ENCODE results near the gene TXNRD1. TPM values are rescaled to one million over a fixed set of nuclear protein-coding genes. Genes with fewer than 3 reads are reported as not detected.
A peak's percentile ranks its signal among the peaks of the same experiment; 100 is the strongest.

TXNRD1 gene
- total and polyA plus RNA-seq, 2 of the 8 experiments (the other 6 are each of a cell fraction or from before 2014, with no cell fraction given) = 56.8 to 127 TPM

- H2BK5ac ChIP-seq (ENCODE audit: low read depth, low read length) = no peak overlapping the region
- no peak overlapping the region for H2BK120ac ChIP-seq (replicated peaks; ENCODE audit: low read depth, low read length)
- FAIRE-seq = no peak
- H3K23me2 ChIP-seq (ENCODE audit: low read depth, low read length) = peaks cover 3% of the 10 kb centered on the region
- H3K9me3 ChIP-seq (ENCODE audit: insufficient read depth in 2 of 2, low read depth in 1 of 2, low read length in 1 of 2) = no peaks in the 10 kb centered on the region
- H2BK20ac ChIP-seq (ENCODE audit: low read length) = no peak overlapping the region
- H2AFZ ChIP-seq (ENCODE audit: low read length) = no peak overlapping the region
- no peak for DNase-seq (ENCODE audit: low read depth in 1 of 2, low spot score in 2 of 2)
- H3K79me2 ChIP-seq (ENCODE audit: control insufficient read depth in 1 of 2, insufficient read depth in 2 of 2, low read length in 2 of 2) = peaks cover 8 to 71% of the 10 kb centered on the region in 2 experiments
- no peak overlapping the region for H4K91ac ChIP-seq (replicated peaks; ENCODE audit: insufficient read length, low read length)
- H3K27me3 ChIP-seq (replicated peaks in 1 of 4; ENCODE audit: control insufficient read depth in 3 of 4, extremely low read depth in 1 of 4, insufficient read depth in 3 of 4, low read length in 3 of 4) = no peaks in the 10 kb centered on the region
- no peak overlapping the region for H3K18ac ChIP-seq (ENCODE audit: extremely low read depth, low read length)
- no peak overlapping the region for H3K14ac ChIP-seq (ENCODE audit: insufficient read length)
- no peak overlapping the region for H3K4me3 ChIP-seq (ENCODE audit: extremely low read depth in 1 of 4, insufficient read depth in 2 of 4, low read depth in 3 of 4, low read length in 4 of 4)
- peaks cover 4 to 17% (median 5%) of the 10 kb centered on the region in 4 experiments for H3K4me1 ChIP-seq (replicated peaks in 1 of 4; ENCODE audit: control insufficient read depth in 3 of 4, insufficient read depth in 4 of 4, low read length in 3 of 4)
- H3K4ac ChIP-seq (replicated peaks; ENCODE audit: insufficient read length, low read depth, low read length) = no peak overlapping the region
- H3K79me1 ChIP-seq (ENCODE audit: low read depth, low read length) = no peaks in the 10 kb centered on the region
- H3K4me2 ChIP-seq (ENCODE audit: insufficient read depth in 1 of 2, low read depth in 2 of 2, low read length in 2 of 2) = peak overlapping the region in 1 of 2 experiments; percentile 87; a peak in 1 of 4 replicates
- H2BK15ac ChIP-seq (ENCODE audit: low read length) = no peak overlapping the region
- H4K8ac ChIP-seq (ENCODE audit: extremely low read depth, insufficient read depth, low read length) = no peak overlapping the region
- ChIA-PET CTCF (ENCODE audit: partially characterized antibody) (interaction anchor here (0.6 to 9.9 kb wide), 4 partner anchors 58 to 409 kb away, joined by 3 to 75 read pairs (median 12); partner anchors contain the start of gene TXNRD1), POLR2A (ENCODE audit: partially characterized antibody) (interaction anchor here (0.6 to 4.3 kb wide), 4 partner anchors 9 to 235 kb away, joined by 3 to 37 read pairs (median 6); no protein-coding TSS in a partner anchor)
- H4K5ac ChIP-seq (ENCODE audit: insufficient read length, low read depth, low read length) = no peak overlapping the region
- peaks cover 6 to 8% of the 10 kb centered on the region in 2 experiments for H4K20me1 ChIP-seq (replicated peaks in 1 of 2; ENCODE audit: control insufficient read depth in 1 of 2, insufficient read depth in 2 of 2, low read length in 2 of 2)
- peaks cover 4 to 24% (median 7%) of the 10 kb centered on the region in 4 experiments; a peak in 6 of 8 replicates for H3K36me3 ChIP-seq (ENCODE audit: control insufficient read depth in 2 of 4, insufficient read depth in 4 of 4, low read length in 3 of 4)
- WGBS, 2 experiments (ENCODE audit: extremely low coverage in 1 of 2, insufficient coverage in 1 of 2, insufficient read length in 1 of 2, insufficient replicate concordance in 2 of 2, low coverage in 1 of 2, low lambda C conversion rate in 2 of 2, missing lambda C conversion rate in 1 of 2) = 86% methylated on average over 8 of the region's 8 CpGs; no CpG with 5 or more reads in 1 of the 2 experiments
- H2BK12ac ChIP-seq (ENCODE audit: low read depth, low read length) = no peak overlapping the region
- TF ChIP-seq BRCA1 (IDR thresholded peaks at IDR 0.05; ENCODE audit: low read depth, low read length) = no peak
- no peak for TF ChIP-seq YY1 (IDR thresholded peaks at IDR 0.05; ENCODE audit: low read depth, low read length)
- H3K27ac ChIP-seq (ENCODE audit: low read depth, low read length) = no peak overlapping the region
- no peak overlapping the region for H2AK5ac ChIP-seq (ENCODE audit: low read depth, low read length)
- H3K56ac ChIP-seq (replicated peaks; ENCODE audit: insufficient read length, low read depth, low read length) = no peak overlapping the region
- H3K9ac ChIP-seq (replicated peaks in 1 of 4; ENCODE audit: extremely low read depth in 1 of 4, low read depth in 3 of 4, low read length in 3 of 4) = no peak overlapping the region
- H3K23ac ChIP-seq (ENCODE audit: insufficient read length) = no peak overlapping the region
Observed at GRCh38 chr12:104290320-104290719, 74.7 kb downstream of the TXNRD1 start.

Data from H1 (cell line).